Measurements from ENCODE around the gene PTPRK.

GRCh38 chr6:128471907-128472306 is 48.5 kb downstream of the PTPRK start:
- no peak for TF ChIP-seq CTCF (conservative IDR thresholded peaks at IDR 0.05)
- no peak for TF ChIP-seq EZH2 (IDR thresholded peaks at IDR 0.05; ENCODE audit: low read depth)
